ENCODE results near the gene ANKRD13B. TPM values are rescaled to one million over a fixed set of nuclear protein-coding genes. Genes with fewer than 3 reads are reported as not detected.

The ANKRD13B gene
- total RNA-seq, 2 experiments from 2014 or later, result 12.3 to 12.8 TPM

GRCh38 chr17:29577385-29578211 is 15.3 kb upstream of the ANKRD13B start:
- H3K9me3 Mint-ChIP-seq, result no peaks in the 10 kb centered on the region
- CTCF ChIA-PET, result interaction anchor here (3.1 to 8.6 kb wide), 3 partner anchors 9 to 39 kb away, joined by 22 to 77 read pairs (median 45); partner anchors contain the start of genes ABHD15, ANKRD13B and TP53I13
- peaks cover 36% of the 10 kb centered on the region for H3K36me3 Mint-ChIP-seq (ENCODE audit: low read depth)

GRCh38 chr17:29578626-29579485 is 14.1 kb upstream of the ANKRD13B start:
- Mint-ChIP-seq H3K27me3 (no peaks in the 10 kb centered on the region), H3K4me3 (no peak overlapping the region), H3K9me3 (no peaks in the 10 kb centered on the region), H3K36me3 (ENCODE audit: low read depth) (peaks cover 42% of the 10 kb centered on the region), H3K27ac (no peak overlapping the region), H3K4me1 (peaks cover 25% of the 10 kb centered on the region)
- ChIA-PET POLR2A (no interaction called here), CTCF (interaction anchor here (0.9 to 8.6 kb wide), 6 partner anchors 9 to 39 kb away, joined by 3 to 77 read pairs (median 10); partner anchors contain the start of genes ABHD15, ANKRD13B and TP53I13)
- DNase-seq, result no peak

More at GRCh38 chr17:29577385-29578211, 15.3 kb upstream of the ANKRD13B start:
- POLR2A ChIA-PET, result no interaction called here
- Mint-ChIP-seq H3K4me1 (peaks cover 13% of the 10 kb centered on the region), H3K27ac (no peak overlapping the region), H3K27me3 (no peaks in the 10 kb centered on the region), H3K4me3 (no peak overlapping the region)
- DNase-seq, result no peak

- CTCF ChIA-PET, result interaction anchor here (0.7 to 8.6 kb wide), 12 partner anchors 7 to 210 kb away, joined by 3 to 77 read pairs (median 7); partner anchors contain the start of genes ABHD15, ANKRD13B, CORO6 and TP53I13
- peaks cover 37% of the 10 kb centered on the region for H3K4me1 Mint-ChIP-seq
- H3K36me3 Mint-ChIP-seq (ENCODE audit: low read depth), result peaks cover 36% of the 10 kb centered on the region
- no peaks in the 10 kb centered on the region for H3K27me3 Mint-ChIP-seq
- no peak overlapping the region for H3K4me3 Mint-ChIP-seq
- DNase-seq, result peak; percentile 92
- POLR2A ChIA-PET, result no interaction called here
- H3K27ac Mint-ChIP-seq, result peak overlapping the region; percentile 84
- no peaks in the 10 kb centered on the region for H3K9me3 Mint-ChIP-seq
Measured at GRCh38 chr17:29579866-29580771, 12.8 kb upstream of the ANKRD13B start.

- Mint-ChIP-seq H3K4me3 (no peak overlapping the region), H3K4me1 (peaks cover 53% of the 10 kb centered on the region), H3K36me3 (ENCODE audit: low read depth) (peaks cover 34% of the 10 kb centered on the region), H3K27ac (no peak overlapping the region), H3K27me3 (no peaks in the 10 kb centered on the region), H3K9me3 (no peaks in the 10 kb centered on the region)
- DNase-seq, result no peak
- ChIA-PET POLR2A (no interaction called here), CTCF (interaction anchor here (0.6 to 8.6 kb wide), 10 partner anchors 9 to 487 kb away, joined by 3 to 77 read pairs (median 8); partner anchors contain the start of genes ABHD15, ANKRD13B and TP53I13)
Measured at GRCh38 chr17:29581583-29582253, 11.2 kb upstream of the ANKRD13B start.

GRCh38 chr17:29582254-29582765 is 10.6 kb upstream of the ANKRD13B start:
- Mint-ChIP-seq H3K9me3 (no peaks in the 10 kb centered on the region), H3K27me3 (no peaks in the 10 kb centered on the region), H3K36me3 (ENCODE audit: low read depth) (peaks cover 34% of the 10 kb centered on the region), H3K4me3 (no peak overlapping the region), H3K4me1 (peaks cover 59% of the 10 kb centered on the region), H3K27ac (peak overlapping the region; percentile 9)
- ChIA-PET POLR2A (no interaction called here), CTCF (interaction anchor here (1.1 to 8.6 kb wide), 6 partner anchors 10 to 349 kb away, joined by 3 to 77 read pairs (median 10); partner anchors contain the start of genes ABHD15, ANKRD13B and TP53I13)
- DNase-seq, result no peak

GRCh38 chr17:29582772-29583171 is 10.2 kb upstream of the ANKRD13B start:
- H3K4me1 Mint-ChIP-seq, result peaks cover 64% of the 10 kb centered on the region
- POLR2A ChIA-PET, result no interaction called here
- no peak for DNase-seq

GRCh38 chr17:29583324-29584248 is 9.3 kb upstream of the ANKRD13B start:
- Mint-ChIP-seq H3K27ac (peak overlapping the region; percentile 86), H3K36me3 (ENCODE audit: low read depth) (peaks cover 33% of the 10 kb centered on the region), H3K4me3 (no peak overlapping the region), H3K27me3 (no peaks in the 10 kb centered on the region), H3K9me3 (no peaks in the 10 kb centered on the region), H3K4me1 (peaks cover 69% of the 10 kb centered on the region)
- DNase-seq, result no peak
- ChIA-PET CTCF (interaction anchor here (2.1 to 8.6 kb wide), 4 partner anchors 9 to 34 kb away, joined by 6 to 77 read pairs (median 26); partner anchors contain the start of genes ABHD15, ANKRD13B and TP53I13), POLR2A (no interaction called here)

More at GRCh38 chr17:29582772-29583171, 10.2 kb upstream of the ANKRD13B start:
- H3K36me3 Mint-ChIP-seq (ENCODE audit: low read depth), result peaks cover 32% of the 10 kb centered on the region
- H3K27me3 Mint-ChIP-seq, result no peaks in the 10 kb centered on the region
- CTCF ChIA-PET, result interaction anchor here (1.1 to 8.6 kb wide), 5 partner anchors 10 to 35 kb away, joined by 3 to 77 read pairs (median 8); partner anchors contain the start of genes ABHD15, ANKRD13B and TP53I13
- H3K4me3 Mint-ChIP-seq, result no peak overlapping the region
- H3K9me3 Mint-ChIP-seq, result no peaks in the 10 kb centered on the region
- H3K27ac Mint-ChIP-seq, result peak overlapping the region; percentile 9

GRCh38 chr17:29584452-29585079 is 8.4 kb upstream of the ANKRD13B start:
- ChIA-PET CTCF (interaction anchor here (2.2 to 6.7 kb wide), 3 partner anchors 8 to 33 kb away, joined by 6 to 45 read pairs (median 36); partner anchors contain the start of gene ANKRD13B), POLR2A (no interaction called here)
- Mint-ChIP-seq H3K4me3 (peak overlapping the region; percentile 64), H3K27me3 (no peaks in the 10 kb centered on the region), H3K4me1 (peaks cover 69% of the 10 kb centered on the region), H3K36me3 (ENCODE audit: low read depth) (peaks cover 33% of the 10 kb centered on the region), H3K27ac (peak overlapping the region; percentile 86), H3K9me3 (no peaks in the 10 kb centered on the region)
- DNase-seq, result no peak

GRCh38 chr17:29585080-29585751 is 7.7 kb upstream of the ANKRD13B start:
- peak; percentile 45 for DNase-seq
- peak overlapping the region; percentile 86 for H3K27ac Mint-ChIP-seq
- H3K36me3 Mint-ChIP-seq (ENCODE audit: low read depth), result peaks cover 27% of the 10 kb centered on the region
- ChIA-PET CTCF (interaction anchor here (1.4 to 4.9 kb wide), 4 partner anchors 12 to 32 kb away, joined by 3 to 36 read pairs (median 12); no protein-coding TSS in a partner anchor), POLR2A (no interaction called here)
- H3K27me3 Mint-ChIP-seq, result no peaks in the 10 kb centered on the region
- peak overlapping the region; percentile 64 for H3K4me3 Mint-ChIP-seq
- H3K4me1 Mint-ChIP-seq, result peaks cover 70% of the 10 kb centered on the region
- H3K9me3 Mint-ChIP-seq, result no peaks in the 10 kb centered on the region

Data from activated CD4-positive, alpha-beta T cell treated with anti-CD3 and anti-CD28 coated beads, Interleukin-2, amount 10 ng/mL, durations not matched to agents 7 days and 5 days (primary cell).